ENCODE measurements around the gene MYL6B.
A peak's percentile ranks its signal among the peaks of the same experiment; 100 is the strongest.

The MYL6B gene

DNA sequence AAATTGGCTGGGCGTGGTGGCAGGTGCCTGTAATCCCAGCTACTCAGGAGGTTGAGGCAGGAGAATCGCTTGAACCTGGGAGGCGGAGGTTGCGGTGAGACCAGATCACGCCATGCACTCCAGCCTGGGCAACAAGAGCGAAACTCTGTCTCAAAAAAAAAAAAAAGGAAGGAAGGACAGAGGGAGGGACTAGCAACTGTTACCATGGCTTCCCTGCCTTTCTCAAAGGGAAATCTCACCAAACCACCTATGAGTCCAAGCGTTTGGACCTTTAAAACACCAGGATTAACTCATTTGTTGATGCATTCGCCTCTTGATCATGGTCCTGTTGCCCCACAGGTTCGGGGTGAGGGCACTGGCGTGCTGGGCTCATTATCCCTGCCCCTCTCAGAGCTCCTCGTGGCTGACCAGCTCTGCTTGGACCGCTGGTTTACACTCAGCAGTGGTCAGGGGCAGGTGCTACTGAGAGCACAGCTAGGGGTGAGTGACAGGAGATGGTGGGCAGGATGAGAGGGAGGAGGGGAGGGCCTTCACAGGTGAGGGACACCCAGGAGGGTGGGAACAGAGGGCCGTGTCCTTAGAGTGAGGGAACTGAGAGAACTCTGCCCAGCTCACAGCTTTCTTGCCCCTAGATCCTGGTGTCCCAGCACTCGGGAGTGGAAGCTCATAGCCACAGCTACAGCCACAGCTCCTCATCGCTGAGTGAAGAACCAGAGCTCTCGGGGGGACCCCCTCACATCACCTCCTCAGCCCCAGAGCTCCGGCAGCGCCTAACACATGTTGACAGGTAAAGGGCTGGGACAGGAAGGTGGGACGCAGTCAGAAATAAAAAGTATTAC lies 10.2 kb upstream of the MYL6B start:
- no peak for DNase-seq (ENCODE audit: low read depth, low spot score)
- Histone ChIP-seq H3K9me3 (ENCODE audit: low read depth, low read length) (no peaks in the 10 kb centered on the region), H3K27ac (no peak overlapping the region), H3K4me3 (no peak overlapping the region), H3K36me3 (ENCODE audit: insufficient read depth, low read length) (peaks cover 70% of the 10 kb centered on the region), H3K9ac (ENCODE audit: insufficient read length) (no peak overlapping the region)
- TF ChIP-seq POLR2AphosphoS5 (IDR thresholded peaks at IDR 0.05; ENCODE audit: borderline replicate concordance, low read depth, low read length) (no peak), FOXP2 (optimal IDR thresholded peaks at IDR 0.05; ENCODE audit: control extremely low read depth, extremely low read length, insufficient read depth) (no peak), EZH2 (IDR thresholded peaks at IDR 0.05) (no peak)

DNA sequence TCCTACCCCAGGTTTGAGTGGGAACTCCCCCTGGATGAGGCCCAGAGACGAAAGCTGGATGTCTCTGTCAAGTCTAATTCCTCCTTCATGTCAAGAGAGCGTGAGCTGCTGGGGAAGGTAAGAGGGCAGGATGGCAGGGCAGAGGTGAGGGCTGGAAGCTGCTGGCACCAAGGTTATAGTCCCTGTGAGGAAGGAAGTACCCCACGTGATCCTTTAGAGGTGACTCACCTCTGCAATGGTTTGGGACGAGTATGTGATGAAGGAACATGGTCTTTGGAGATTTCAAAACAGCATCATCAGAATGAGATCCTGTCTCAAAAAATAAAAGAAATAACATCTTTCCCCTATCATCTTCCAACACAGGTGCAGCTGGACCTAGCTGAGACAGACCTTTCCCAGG lies 9.2 kb upstream of the MYL6B start:
- Histone ChIP-seq H3K4me3 (no peak overlapping the region), H3K9ac (ENCODE audit: insufficient read length) (no peak overlapping the region), H3K36me3 (ENCODE audit: insufficient read depth, low read length) (peaks cover 60% of the 10 kb centered on the region), H3K27ac (no peak overlapping the region), H3K9me3 (ENCODE audit: low read depth, low read length) (no peaks in the 10 kb centered on the region)
- no peak for DNase-seq (ENCODE audit: low read depth, low spot score)
- TF ChIP-seq EZH2 (IDR thresholded peaks at IDR 0.05) = no peak
- TF ChIP-seq POLR2AphosphoS5 (IDR thresholded peaks at IDR 0.05; ENCODE audit: borderline replicate concordance, low read depth, low read length) = no peak
- no peak for TF ChIP-seq FOXP2 (optimal IDR thresholded peaks at IDR 0.05; ENCODE audit: control extremely low read depth, extremely low read length, insufficient read depth)

- TF ChIP-seq FOXP2 (optimal IDR thresholded peaks at IDR 0.05; ENCODE audit: control extremely low read depth, extremely low read length, insufficient read depth) (no peak), EZH2 (IDR thresholded peaks at IDR 0.05) (no peak), POLR2AphosphoS5 (IDR thresholded peaks at IDR 0.05; ENCODE audit: borderline replicate concordance, low read depth, low read length) (no peak)
- Histone ChIP-seq H3K4me3 (no peak overlapping the region), H3K36me3 (ENCODE audit: insufficient read depth, low read length) (peaks cover 53% of the 10 kb centered on the region), H3K9ac (ENCODE audit: insufficient read length) (no peak overlapping the region), H3K9me3 (ENCODE audit: low read depth, low read length) (no peaks in the 10 kb centered on the region), H3K27ac (no peak overlapping the region)
- no peak for DNase-seq (ENCODE audit: low read depth, low spot score)
Measured at GRCh38 chr12:56143870-56144269, 8.5 kb upstream of the MYL6B start.

DNA sequence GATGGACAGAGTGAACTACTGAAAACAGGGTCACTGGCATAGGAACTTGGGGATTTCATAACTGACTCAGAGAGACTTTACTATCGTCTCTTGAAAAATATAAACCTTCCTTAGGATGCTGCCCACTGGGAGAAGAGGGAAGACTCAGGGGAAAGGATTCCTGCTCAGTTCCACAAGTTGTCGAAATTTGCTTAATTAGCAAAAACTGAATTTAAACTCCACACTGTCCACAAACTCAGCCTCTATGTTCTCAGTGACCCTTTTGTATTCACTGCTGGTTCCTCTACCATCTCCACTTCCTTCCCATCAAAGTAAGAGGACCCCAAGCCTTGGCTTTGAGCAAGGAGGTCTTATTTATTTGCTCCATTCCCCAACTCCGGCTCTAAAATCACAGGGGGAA lies 7.2 kb upstream of the MYL6B start:
- Histone ChIP-seq H3K36me3 (ENCODE audit: insufficient read depth, low read length) (peaks cover 42% of the 10 kb centered on the region; the same call in 1 of the 2 replicates), H3K9me3 (ENCODE audit: low read depth, low read length) (no peaks in the 10 kb centered on the region), H3K27ac (no peak overlapping the region), H3K9ac (ENCODE audit: insufficient read length) (no peak overlapping the region), H3K4me3 (no peak overlapping the region)
- TF ChIP-seq POLR2AphosphoS5 (IDR thresholded peaks at IDR 0.05; ENCODE audit: borderline replicate concordance, low read depth, low read length) (no peak), EZH2 (IDR thresholded peaks at IDR 0.05) (no peak), FOXP2 (optimal IDR thresholded peaks at IDR 0.05; ENCODE audit: control extremely low read depth, extremely low read length, insufficient read depth) (no peak)
- no peak for DNase-seq (ENCODE audit: low read depth, low spot score)

DNA sequence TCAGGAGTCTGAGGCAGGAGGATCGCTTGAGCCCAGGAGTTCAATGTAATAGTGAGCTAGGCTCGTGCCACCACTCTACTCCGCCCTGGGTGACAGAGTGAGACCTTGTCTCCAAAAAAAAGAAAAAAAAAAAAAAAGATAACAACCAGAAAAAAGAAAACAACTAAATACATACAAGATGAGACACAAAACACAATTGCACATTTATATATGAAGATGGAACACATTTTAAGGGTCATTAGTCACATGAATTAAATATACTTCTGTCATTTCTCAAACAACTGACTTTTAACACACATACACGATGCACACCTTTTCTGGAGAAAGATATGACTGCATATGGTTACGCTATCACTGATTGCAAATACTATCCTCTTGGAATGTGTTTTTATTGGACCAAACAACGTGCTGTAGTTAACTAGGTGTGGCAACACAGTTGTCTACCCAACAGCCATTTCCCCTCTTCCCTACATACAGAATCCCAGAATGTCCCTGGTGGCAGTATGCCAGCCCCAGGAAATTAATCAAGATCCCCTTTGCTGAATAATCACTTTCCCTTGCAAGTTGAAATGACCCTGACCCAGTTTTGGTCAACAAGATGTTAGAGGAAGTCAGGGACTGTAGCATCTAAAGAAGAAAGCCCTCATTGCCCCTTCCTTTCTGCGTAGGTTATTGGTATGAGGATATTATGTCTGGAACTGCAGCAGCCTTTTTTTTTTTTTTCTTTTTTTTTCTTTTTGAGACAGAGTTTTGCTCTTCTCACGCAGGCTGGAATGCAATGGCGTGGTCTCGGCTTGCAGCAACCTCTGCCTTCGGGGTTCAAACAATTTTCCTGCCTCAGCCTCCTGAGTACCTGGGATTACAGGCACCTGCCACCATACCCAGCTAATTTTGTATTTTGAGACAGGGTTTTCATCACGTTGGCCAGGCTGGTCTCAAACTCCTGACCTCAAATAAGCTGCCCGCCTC lies 5.6 kb upstream of the MYL6B start:
- Histone ChIP-seq H3K9me3 (ENCODE audit: low read depth, low read length) (no peaks in the 10 kb centered on the region), H3K9ac (ENCODE audit: insufficient read length) (no peak overlapping the region), H3K36me3 (ENCODE audit: insufficient read depth, low read length) (peaks cover 33% of the 10 kb centered on the region; the same call in 1 of the 2 replicates), H3K27ac (peak overlapping the region; percentile 42; the same call in 1 of the 2 replicates), H3K4me3 (no peak overlapping the region)
- TF ChIP-seq EZH2 (IDR thresholded peaks at IDR 0.05) (no peak), POLR2AphosphoS5 (IDR thresholded peaks at IDR 0.05; ENCODE audit: borderline replicate concordance, low read depth, low read length) (peak; percentile 22; the same call in 1 of the 2 replicates)
- DNase-seq (ENCODE audit: low read depth, low spot score) = no peak

- Histone ChIP-seq H3K9me3 (ENCODE audit: low read depth, low read length) (no peaks in the 10 kb centered on the region), H3K9ac (ENCODE audit: insufficient read length) (peak overlapping the region; percentile 13), H3K36me3 (ENCODE audit: insufficient read depth, low read length) (peaks cover 4% of the 10 kb centered on the region), H3K4me3 (no peak overlapping the region), H3K27ac (peak overlapping the region; percentile 84)
- peak; percentile 66 for DNase-seq (ENCODE audit: low read depth, low spot score)
- no peak for TF ChIP-seq EZH2 (IDR thresholded peaks at IDR 0.05)
- no peak for TF ChIP-seq FOXP2 (optimal IDR thresholded peaks at IDR 0.05; ENCODE audit: control extremely low read depth, extremely low read length, insufficient read depth)
- TF ChIP-seq POLR2AphosphoS5 (IDR thresholded peaks at IDR 0.05; ENCODE audit: borderline replicate concordance, low read depth, low read length) = no peak
Measured at GRCh38 chr12:56150563-56150962, 1.8 kb upstream of the MYL6B start.

- no peaks in the 10 kb centered on the region for H3K9me3 ChIP-seq (ENCODE audit: low read depth, low read length)
- TF ChIP-seq EZH2 (IDR thresholded peaks at IDR 0.05) (no peak), FOXP2 (optimal IDR thresholded peaks at IDR 0.05; ENCODE audit: control extremely low read depth, extremely low read length, insufficient read depth) (no peak), POLR2AphosphoS5 (IDR thresholded peaks at IDR 0.05; ENCODE audit: borderline replicate concordance, low read depth, low read length) (no peak)
- peak overlapping the region; percentile 81 for H3K4me3 ChIP-seq
- H3K9ac ChIP-seq (ENCODE audit: insufficient read length) = peak overlapping the region; percentile 84
- DNase-seq (ENCODE audit: low read depth, low spot score) = no peak
- H3K36me3 ChIP-seq (ENCODE audit: insufficient read depth, low read length) = peaks cover 8% of the 10 kb centered on the region
- peak overlapping the region; percentile 82 for H3K27ac ChIP-seq
Measured at GRCh38 chr12:56151672-56152131, 685 bp upstream of the MYL6B start.
